H9 (cell line): ENCODE results near the gene ERFL. TPM values are rescaled to one million over a fixed set of nuclear protein-coding genes. Genes with fewer than 3 reads are reported as not detected.

ENCODE experiments used
- DNase-seq: peaks from one replicate; pipeline ENCODE4 v3.0.0-alpha.2; 2017
- H2AFZ ChIP-seq: one replicate; pipeline ENCODE4 v1.6.1; 2013; ENCODE audit warnings: mild to moderate bottlenecking, low read length, control low read depth, moderate library complexity
- H2AK5ac ChIP-seq: 2 replicates; pipeline ENCODE4 v1.6.1; 2013; ENCODE audit warnings: low read length, control low read depth, mixed read lengths; ENCODE audit not compliant: insufficient read length
- H2BK120ac ChIP-seq: one replicate; pipeline ENCODE4 v1.6.1; 2013; ENCODE audit warnings: low read depth, mild to moderate bottlenecking, low read length, control low read depth, inconsistent platforms; ENCODE audit not compliant: poor library complexity, severe bottlenecking
- H2BK12ac ChIP-seq: 2 replicates; pipeline ENCODE4 v1.6.1; 2013; ENCODE audit warnings: low read length, control low read depth, mixed read lengths, low read depth; ENCODE audit not compliant: insufficient read length
- H2BK15ac ChIP-seq: 2 replicates; pipeline ENCODE4 v1.6.1; 2013; ENCODE audit warnings: low read depth, low read length, control low read depth
- H2BK20ac ChIP-seq: one replicate; pipeline ENCODE4 v1.6.1; 2013; ENCODE audit warnings: low read depth, mild to moderate bottlenecking, low read length, control low read depth, inconsistent platforms; ENCODE audit not compliant: poor library complexity, severe bottlenecking
- H2BK5ac ChIP-seq: 2 replicates; pipeline ENCODE4 v1.6.1; 2013; ENCODE audit warnings: low read length, control low read depth, mixed read lengths; ENCODE audit not compliant: insufficient read length
- H3K14ac ChIP-seq: 2 replicates; pipeline ENCODE4 v1.6.1; 2013; ENCODE audit warnings: low read length, control low read depth; ENCODE audit not compliant: insufficient read depth
- H3K18ac ChIP-seq: 2 replicates; pipeline ENCODE4 v1.6.1; 2013; ENCODE audit warnings: low read depth, mild to moderate bottlenecking, mixed read lengths, low read length, control low read depth; ENCODE audit not compliant: insufficient read length
- H3K23ac ChIP-seq: 2 replicates; pipeline ENCODE4 v1.6.1; 2013; ENCODE audit warnings: low read length, control low read depth, mixed read lengths, low read depth; ENCODE audit not compliant: insufficient read length
- H3K23me2 ChIP-seq: 2 replicates; pipeline ENCODE4 v1.6.1; 2013; ENCODE audit warnings: low read depth, mild to moderate bottlenecking, mixed read lengths, low read length, control low read depth; ENCODE audit not compliant: insufficient read length, poor library complexity, severe bottlenecking
- H3K27ac ChIP-seq: 2 replicates; pipeline ENCODE4 v1.5.1; 2013; ENCODE audit warnings: low read length, control low read depth, mixed read lengths, low read depth; ENCODE audit not compliant: insufficient read length
- H3K27me3 ChIP-seq: 2 replicates; pipeline ENCODE4 v1.6.1; 2013; ENCODE audit warnings: low read length, control low read depth, inconsistent platforms; ENCODE audit not compliant: insufficient read depth
- H3K4ac ChIP-seq: 2 replicates; pipeline ENCODE4 v1.6.1; 2013; ENCODE audit warnings: low read depth, mild to moderate bottlenecking, control low read depth, inconsistent platforms, low read length, moderate library complexity
- H3K4me1 ChIP-seq: 2 replicates; pipeline ENCODE4 v1.6.1; 2013; ENCODE audit warnings: low read length, control low read depth, inconsistent platforms; ENCODE audit not compliant: insufficient read depth
- H3K4me2 ChIP-seq: 2 replicates; pipeline ENCODE4 v1.6.1; 2013; ENCODE audit warnings: low read length, control low read depth, mixed read lengths; ENCODE audit not compliant: insufficient read length, insufficient read depth
- H3K56ac ChIP-seq: 2 replicates; pipeline ENCODE4 v1.6.1; 2013; ENCODE audit warnings: low read depth, mild to moderate bottlenecking, mixed read lengths, low read length, control low read depth; ENCODE audit not compliant: insufficient read length
- H3K79me1 ChIP-seq: 2 replicates; pipeline ENCODE4 v1.6.1; 2013; ENCODE audit warnings: low read depth, mild to moderate bottlenecking, moderate library complexity, low read length, control low read depth, inconsistent platforms; ENCODE audit not compliant: insufficient read depth, poor library complexity, severe bottlenecking
- H3K79me2 ChIP-seq: 2 replicates; pipeline ENCODE4 v1.6.1; 2013; ENCODE audit warnings: low read length, control low read depth, inconsistent platforms; ENCODE audit not compliant: insufficient read depth
- H3K9ac ChIP-seq: 2 replicates; pipeline ENCODE4 v1.6.1; 2013; ENCODE audit warnings: low read length, control low read depth, mixed read lengths; ENCODE audit not compliant: insufficient read length; ENCODE audit errors: extremely low read depth
- H3K9me3 ChIP-seq: one replicate; pipeline ENCODE4 v1.6.1; 2013; ENCODE audit warnings: low read depth, low read length, inconsistent platforms; ENCODE audit not compliant: control insufficient read depth
- H3T11ph ChIP-seq: one replicate; pipeline ENCODE4 v1.6.1; 2013; ENCODE audit warnings: mild to moderate bottlenecking, low read length, control low read depth, inconsistent platforms
- H4K20me1 ChIP-seq: one replicate; pipeline ENCODE4 v1.6.1; 2013; ENCODE audit not compliant: control insufficient read depth, insufficient read length, insufficient read depth
- H4K5ac ChIP-seq: 2 replicates; pipeline ENCODE4 v1.6.1; 2013; ENCODE audit warnings: low read depth, mild to moderate bottlenecking, mixed read lengths, low read length, control low read depth; ENCODE audit not compliant: insufficient read length
- H4K8ac ChIP-seq: replicated peaks from 2 replicates; pipeline ENCODE4 v1.6.1; 2013; ENCODE audit warnings: low read length, control low read depth, mixed read lengths, low read depth; ENCODE audit not compliant: insufficient read length
- H4K91ac ChIP-seq: 2 replicates; pipeline ENCODE4 v1.6.1; 2013; ENCODE audit warnings: low read depth, mild to moderate bottlenecking, moderate library complexity, mixed read lengths, low read length, control low read depth; ENCODE audit not compliant: insufficient read length
- H3K27ac Mint-ChIP-seq, 3 experiments: 2 replicates in 2 of 3; 3 replicates in 1 of 3; pipeline ENCODE4 v1.8.0; 2020 to 2021; ENCODE audit warnings: mixed read lengths in 3 of 3, mild to moderate bottlenecking in 1 of 3, moderate library complexity in 1 of 3
- H3K27me3 Mint-ChIP-seq: 2 replicates; pipeline ENCODE4 v1.8.0; 2021; ENCODE audit warnings: low read depth, mild to moderate bottlenecking, moderate library complexity, mixed read lengths
- H3K36me3 Mint-ChIP-seq, 3 experiments: 2 replicates in 2 of 3; 3 replicates in 1 of 3; pipeline ENCODE4 v1.8.0; 2020 to 2021; ENCODE audit warnings: low read depth in 3 of 3, mixed read lengths in 3 of 3; ENCODE audit not compliant: insufficient read depth in 1 of 3
- H3K4me1 Mint-ChIP-seq, 2 experiments: 2 replicates each; pipeline ENCODE4 v1.8.0; 2020; ENCODE audit warnings: mixed read lengths in 2 of 2
- H3K4me3 Mint-ChIP-seq, 2 experiments: 2 replicates in 1 of 2; 3 replicates in 1 of 2; pipeline ENCODE4 v1.8.0; 2020 to 2021; ENCODE audit warnings: mild to moderate bottlenecking in 2 of 2, mixed read lengths in 2 of 2, moderate library complexity in 1 of 2
- H3K9me3 Mint-ChIP-seq, 2 experiments: 2 replicates in 1 of 2; 3 replicates in 1 of 2; pipeline ENCODE4 v1.8.0; 2020; ENCODE audit warnings: mild to moderate bottlenecking in 2 of 2, mixed read lengths in 2 of 2, moderate library complexity in 1 of 2
- WGBS: extraction: QIAGEN DNeasy Blood & Tissue Kit; methylation state at CpG from one replicate; pipeline ENCODE4 v1.1.7; 2013; ENCODE audit warnings: missing lambda C conversion rate, low lambda C conversion rate, mixed read lengths; ENCODE audit not compliant: insufficient read length; ENCODE audit errors: extremely low coverage; 5-methylcytosine and 5-hydroxymethylcytosine counted together
- total RNA-seq: library from RNA; stranded (reverse); gene quantifications from 2 replicates; pipeline ENCODE4 v1.2.1, GENCODE V29; 2021
- TF ChIP-seq, protein P1 (sequence below): fragments of 200-600 bp; sonication (generic); conservative IDR thresholded peaks from 3 replicates; pipeline ENCODE4 v1.8.0; 2021; ENCODE audit warnings: antibody characterized with exemption, mild to moderate bottlenecking

Gene ERFL
- total RNA-seq, 1 experiment from 2014 or later = 0.22 TPM

DNA sequence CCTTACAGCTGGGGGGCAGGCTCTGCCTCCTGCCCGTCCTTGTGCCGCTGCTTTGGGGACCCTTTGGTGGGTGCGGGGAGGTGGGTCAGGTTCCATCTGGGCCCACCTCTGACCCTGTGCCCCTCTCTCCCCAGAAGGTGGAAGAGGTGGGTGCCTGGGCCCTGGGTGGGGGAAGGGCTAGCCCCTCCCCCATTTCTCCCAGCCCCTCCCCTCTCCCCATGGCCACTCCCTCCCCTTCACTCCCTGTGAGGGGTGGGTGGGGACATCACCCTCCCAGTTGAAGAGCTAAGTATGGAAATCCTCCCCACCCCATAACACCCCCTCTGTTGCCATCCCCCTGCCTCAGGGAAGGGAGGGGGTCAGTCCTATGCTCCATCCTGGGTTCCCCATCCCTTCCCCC lies 31.1 kb downstream of the ERFL start:
- no peak overlapping the region for H4K5ac ChIP-seq
- H3K56ac ChIP-seq = no peak overlapping the region
- Mint-ChIP-seq H3K9me3 (no peaks in the 10 kb centered on the region), H3K4me3 (no peak overlapping the region), H3K27me3 (no peaks in the 10 kb centered on the region; the same call in 1 of the 2 replicates), H3K4me1 (peaks cover 0 to 32% of the 10 kb centered on the region in 2 experiments; a peak in 2 of 4 replicates), H3K36me3 (peaks cover 11 to 42% (median 41%) of the 10 kb centered on the region in 3 experiments; a peak in 6 of 7 replicates), H3K27ac (no peak overlapping the region; a peak in 1 of 7 replicates)
- no peaks in the 10 kb centered on the region for H3K27me3 ChIP-seq
- no peak overlapping the region for H3K4ac ChIP-seq
- H3T11ph ChIP-seq = no peak overlapping the region
- no peak overlapping the region for H3K14ac ChIP-seq
- no peak overlapping the region for H2BK15ac ChIP-seq
- no peaks in the 10 kb centered on the region for H3K9me3 ChIP-seq
- no peak overlapping the region for H4K91ac ChIP-seq
- no peak overlapping the region for H2AK5ac ChIP-seq
- DNase-seq = no peak
- H4K20me1 ChIP-seq = no peaks in the 10 kb centered on the region
- H3K9ac ChIP-seq = no peak overlapping the region
- no peak overlapping the region for H3K23ac ChIP-seq
- no peak overlapping the region for H2BK20ac ChIP-seq
- H2AFZ ChIP-seq = no peak overlapping the region
- no peak overlapping the region for H3K18ac ChIP-seq
- H2BK120ac ChIP-seq = no peak overlapping the region
- no peak overlapping the region for H4K8ac ChIP-seq
- no peak overlapping the region for H2BK5ac ChIP-seq
- no peaks in the 10 kb centered on the region for H3K79me2 ChIP-seq
- no peaks in the 10 kb centered on the region for H3K79me1 ChIP-seq
- TF ChIP-seq, protein P1, sequence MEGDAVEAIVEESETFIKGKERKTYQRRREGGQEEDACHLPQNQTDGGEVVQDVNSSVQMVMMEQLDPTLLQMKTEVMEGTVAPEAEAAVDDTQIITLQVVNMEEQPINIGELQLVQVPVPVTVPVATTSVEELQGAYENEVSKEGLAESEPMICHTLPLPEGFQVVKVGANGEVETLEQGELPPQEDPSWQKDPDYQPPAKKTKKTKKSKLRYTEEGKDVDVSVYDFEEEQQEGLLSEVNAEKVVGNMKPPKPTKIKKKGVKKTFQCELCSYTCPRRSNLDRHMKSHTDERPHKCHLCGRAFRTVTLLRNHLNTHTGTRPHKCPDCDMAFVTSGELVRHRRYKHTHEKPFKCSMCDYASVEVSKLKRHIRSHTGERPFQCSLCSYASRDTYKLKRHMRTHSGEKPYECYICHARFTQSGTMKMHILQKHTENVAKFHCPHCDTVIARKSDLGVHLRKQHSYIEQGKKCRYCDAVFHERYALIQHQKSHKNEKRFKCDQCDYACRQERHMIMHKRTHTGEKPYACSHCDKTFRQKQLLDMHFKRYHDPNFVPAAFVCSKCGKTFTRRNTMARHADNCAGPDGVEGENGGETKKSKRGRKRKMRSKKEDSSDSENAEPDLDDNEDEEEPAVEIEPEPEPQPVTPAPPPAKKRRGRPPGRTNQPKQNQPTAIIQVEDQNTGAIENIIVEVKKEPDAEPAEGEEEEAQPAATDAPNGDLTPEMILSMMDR = no peak
- no CpG with 5 or more reads among the region's 3 CpGs for WGBS
- no peak overlapping the region for H2BK12ac ChIP-seq
- H3K23me2 ChIP-seq = no peaks in the 10 kb centered on the region
- H3K4me1 ChIP-seq = no peaks in the 10 kb centered on the region; the same call in 1 of the 2 replicates
- H3K27ac ChIP-seq = no peak overlapping the region
- no peak overlapping the region for H3K4me2 ChIP-seq
